HG03469 (cell line): ENCODE results near the gene GBP5.

ENCODE experiments used
- ATAC-seq: cut with Tn5 transposase; IDR thresholded peaks from one replicate; pipeline ENCODE4 v1.9.1; 2021; ENCODE audit warnings: mild to moderate bottlenecking, moderate library complexity, moderate number of reproducible peaks; ENCODE audit not compliant: unreplicated experiment

GBP5 gene

GRCh38 chr1:89272269-89273041, at the start of gene GBP5:
Gene GBP5 (minus strand): TSS chr1:89272860. CDS start chr1:89269555, 3,305 bp downstream.
- peak; percentile 50 for ATAC-seq

- no peak for ATAC-seq
Observed at GRCh38 chr1:89322402-89322801, 49.7 kb upstream of the GBP5 start.

- no peak for ATAC-seq
Observed at GRCh38 chr1:89312572-89312971, 39.9 kb upstream of the GBP5 start.

- ATAC-seq: no peak
Observed at GRCh38 chr1:89311757-89312156, 39.1 kb upstream of the GBP5 start.

- no peak for ATAC-seq
Observed at GRCh38 chr1:89310976-89311375, 38.3 kb upstream of the GBP5 start.

- peak; percentile 75 for ATAC-seq
Observed at GRCh38 chr1:89310505-89310904, 37.8 kb upstream of the GBP5 start.

GRCh38 chr1:89309828-89310227, 37.2 kb upstream of the GBP5 start:
- ATAC-seq: no peak

- ATAC-seq: no peak
Observed at GRCh38 chr1:89306273-89306672, 33.6 kb upstream of the GBP5 start.

- no peak for ATAC-seq
Observed at GRCh38 chr1:89305493-89305892, 32.8 kb upstream of the GBP5 start.

GRCh38 chr1:89304572-89305230, 32.0 kb upstream of the GBP5 start:
- no peak for ATAC-seq

- ATAC-seq: no peak
Observed at GRCh38 chr1:89302697-89303332, 30.2 kb upstream of the GBP5 start.

- ATAC-seq: peak; percentile 68
Observed at GRCh38 chr1:89299739-89300463, 27.2 kb upstream of the GBP5 start.

GRCh38 chr1:89298461-89298860, 25.8 kb upstream of the GBP5 start:
- ATAC-seq: no peak

- ATAC-seq: no peak
Observed at GRCh38 chr1:89295187-89295586, 22.5 kb upstream of the GBP5 start.

- ATAC-seq: no peak
Observed at GRCh38 chr1:89291276-89291675, 18.6 kb upstream of the GBP5 start.

- ATAC-seq: no peak
Observed at GRCh38 chr1:89288051-89288340, 15.3 kb upstream of the GBP5 start.

- ATAC-seq: no peak
Observed at GRCh38 chr1:89287181-89288050, 14.8 kb upstream of the GBP5 start.

- ATAC-seq: peak; percentile 89
Observed at GRCh38 chr1:89286549-89287180, 14.0 kb upstream of the GBP5 start.

- ATAC-seq: no peak
Observed at GRCh38 chr1:89285745-89286380, 13.2 kb upstream of the GBP5 start.
